NCI-H187 (cell line): Measurements from ENCODE around the gene PUM2.
"Not testable (repeated sequence)": the region's sequence is repeated elsewhere in the genome, so short reads cannot be mapped to it uniquely, and the experiment has no call there.

ENCODE experiments used
- DNase-seq, 2 experiments: peaks; one replicate each; lab custom pipeline; 2025; lab: John Stamatoyannopoulos, UW

The PUM2 gene

DNA sequence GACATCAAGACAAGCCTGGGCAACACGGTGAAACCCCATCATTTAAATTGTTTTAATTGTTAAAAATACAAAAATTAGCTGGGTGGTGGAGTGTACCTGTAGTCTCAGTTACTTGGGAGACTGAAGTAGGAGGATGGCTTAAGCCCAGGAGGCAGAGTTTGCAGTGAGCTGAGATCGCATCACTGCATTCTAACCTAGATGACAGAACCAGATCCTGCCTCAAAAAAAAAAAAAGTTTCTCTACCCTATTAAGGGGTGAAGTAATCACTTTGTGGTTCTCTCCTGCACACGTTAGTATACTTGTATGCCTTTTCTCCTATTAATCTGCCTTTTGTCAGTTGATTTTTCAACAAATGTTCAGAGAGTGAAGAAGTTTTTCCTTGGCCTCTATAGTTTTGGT lies 18.1 kb upstream of the PUM2 start:
- DNase-seq, result no peak

DNA sequence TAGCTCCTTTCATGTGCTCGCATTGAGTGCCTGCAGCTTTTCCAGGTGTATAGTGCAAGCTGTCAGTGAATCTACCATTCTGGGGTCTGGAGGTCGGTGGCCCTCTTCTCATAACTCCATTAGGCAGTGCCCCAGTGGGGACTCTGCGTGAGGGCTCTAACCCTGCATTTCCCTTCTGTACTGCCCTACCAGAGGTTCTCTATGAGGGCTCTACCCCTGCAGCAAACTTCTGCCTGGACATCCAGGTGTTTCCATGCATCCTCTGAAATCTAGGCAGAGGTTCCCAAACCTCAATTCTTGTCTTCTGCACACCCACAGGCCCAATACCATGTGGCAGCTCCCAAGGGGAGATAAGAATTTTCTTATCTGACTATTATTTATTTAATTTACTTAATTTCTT lies 17.3 kb upstream of the PUM2 start:
- DNase-seq, result not testable (repeated sequence)

DNA sequence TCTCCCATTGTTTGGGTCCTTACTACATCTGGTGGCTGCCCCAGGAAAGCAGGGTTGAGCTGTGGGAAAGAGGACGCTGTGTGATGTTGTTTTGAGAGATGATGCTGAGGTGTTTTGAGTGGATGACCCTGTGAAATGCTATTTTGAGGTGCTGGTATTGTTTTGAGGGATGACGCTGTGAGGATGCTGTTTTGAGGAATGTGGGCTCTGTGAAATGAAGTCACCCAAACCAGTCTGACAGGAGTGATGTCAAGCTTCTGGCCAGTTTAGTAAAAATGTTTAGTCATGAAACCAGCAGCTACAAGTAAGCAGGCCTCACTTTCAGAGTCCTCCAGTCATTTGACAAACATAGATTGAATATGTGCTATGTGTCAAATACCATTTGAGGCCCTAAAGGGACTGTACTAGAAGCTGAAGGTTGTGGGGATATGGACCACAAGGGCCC lies 16.1 kb upstream of the PUM2 start:
- DNase-seq, result no peak

DNA sequence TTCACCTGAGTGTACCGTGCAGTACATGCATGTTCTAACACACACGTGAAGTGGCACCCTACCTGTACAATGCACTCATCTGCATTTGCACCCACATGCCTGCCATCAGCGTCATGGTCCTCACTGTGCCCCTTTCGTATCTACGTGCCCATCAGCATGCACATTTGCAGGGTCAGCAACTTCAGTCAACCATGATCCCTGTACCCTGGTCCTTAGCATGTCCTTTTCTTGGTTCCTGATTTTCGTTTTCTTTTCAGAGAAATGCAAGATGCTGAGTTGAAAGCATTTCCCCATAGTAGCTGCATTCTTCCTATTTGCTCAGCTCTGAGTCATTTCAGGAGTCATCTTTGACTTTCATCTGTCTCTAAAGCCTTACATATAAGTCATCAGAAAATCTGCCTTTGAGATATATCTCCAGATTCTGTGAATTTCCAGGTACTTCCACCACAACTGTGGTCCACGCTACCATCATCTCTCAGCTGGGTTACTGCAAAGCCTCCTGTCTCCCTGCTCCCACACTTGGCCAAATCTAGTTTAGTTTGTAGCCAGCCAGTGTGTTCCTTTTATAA lies 14.7 kb upstream of the PUM2 start:
- DNase-seq, result no peak

DNA sequence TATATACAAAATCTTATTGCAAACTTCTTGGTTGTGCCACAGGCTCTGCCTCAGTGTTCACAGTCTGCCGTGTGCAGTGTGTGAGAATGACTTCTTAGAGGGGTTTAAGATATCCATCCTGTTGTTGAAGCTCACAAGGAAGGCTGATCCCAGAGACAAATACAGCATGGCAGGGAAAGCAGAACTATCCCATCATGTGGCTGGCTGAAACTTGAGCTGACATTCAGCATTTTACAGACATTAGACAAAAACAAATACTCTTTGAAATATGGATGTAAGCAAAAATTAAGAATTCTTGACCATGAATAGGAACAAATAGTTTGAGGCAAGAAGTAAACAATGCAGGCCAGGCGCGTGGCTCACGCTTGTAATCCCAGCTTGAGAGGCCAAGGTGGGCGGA lies 12.9 kb upstream of the PUM2 start:
- no peak for DNase-seq

DNA sequence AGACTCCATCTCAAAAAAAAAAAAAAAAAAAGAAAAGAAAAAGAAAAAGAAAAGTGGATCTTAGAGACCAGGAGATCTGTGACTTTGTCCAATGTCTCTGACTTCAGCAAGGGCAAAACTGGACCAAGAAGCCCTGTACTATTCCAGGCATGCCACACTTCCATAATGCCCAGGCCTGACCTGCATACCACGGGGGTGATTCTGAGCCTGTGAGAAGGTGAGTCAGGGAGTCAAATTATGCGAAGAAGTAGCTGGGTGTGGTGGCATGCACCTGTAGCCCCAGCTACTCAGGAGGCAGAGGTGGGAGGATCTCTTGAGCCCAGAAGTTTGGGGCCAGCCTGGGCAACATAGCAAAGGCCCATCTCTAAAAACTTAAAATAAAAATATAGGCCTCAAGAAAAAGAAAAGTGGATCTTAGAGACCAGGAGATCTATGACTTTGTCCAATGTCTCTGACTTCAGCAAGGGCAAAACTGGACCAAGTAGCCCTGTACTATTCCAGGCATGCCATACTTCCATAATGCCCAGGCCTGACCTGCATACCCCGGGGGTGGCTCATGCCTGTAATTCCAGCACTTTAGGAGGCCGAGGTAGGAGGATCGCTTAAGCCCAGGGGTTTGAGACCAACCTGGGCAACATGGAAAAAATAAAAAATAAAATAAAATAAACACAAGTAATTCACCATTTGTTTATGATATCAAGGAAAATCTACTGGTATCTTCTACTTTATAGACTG lies 12.2 kb upstream of the PUM2 start:
- DNase-seq, result no peak

DNA sequence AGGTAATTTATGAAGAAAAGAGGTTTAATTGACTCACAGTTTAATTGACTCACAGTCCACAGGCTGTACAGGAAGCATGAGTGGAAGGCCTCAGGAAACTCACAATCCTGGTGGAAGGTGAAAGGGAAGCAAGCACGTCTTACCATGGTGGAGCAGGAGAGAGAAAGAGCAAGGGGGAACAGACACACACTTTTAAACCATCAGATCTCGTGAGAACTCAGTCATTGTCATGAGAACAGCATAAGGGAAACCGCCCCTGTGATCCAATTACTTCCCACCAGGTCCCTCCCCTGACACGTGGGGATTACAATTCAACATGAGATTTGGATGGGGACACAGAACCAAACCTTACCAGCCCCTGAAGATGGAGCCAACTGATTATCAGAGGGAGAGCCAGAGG lies 11.2 kb upstream of the PUM2 start:
- no peak for DNase-seq

DNA sequence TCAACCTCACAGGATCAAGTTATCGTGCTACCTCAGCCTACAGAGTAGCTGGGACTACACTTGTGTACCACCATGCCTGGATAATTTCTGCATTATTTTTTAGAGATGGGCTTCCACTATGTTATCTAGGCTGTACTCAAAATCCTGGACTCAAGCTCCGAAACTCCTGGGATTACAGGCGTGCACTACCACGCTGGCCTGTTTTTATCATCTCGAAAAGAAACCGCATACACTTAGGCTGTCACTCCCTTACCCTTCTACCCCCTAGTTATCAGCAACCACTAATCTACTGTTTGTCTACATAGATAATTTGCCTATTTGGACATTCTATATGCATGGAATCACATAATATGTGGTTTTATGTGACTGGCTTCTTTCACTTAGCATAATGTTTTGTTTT lies 8.5 kb upstream of the PUM2 start:
- no peak for DNase-seq

DNA sequence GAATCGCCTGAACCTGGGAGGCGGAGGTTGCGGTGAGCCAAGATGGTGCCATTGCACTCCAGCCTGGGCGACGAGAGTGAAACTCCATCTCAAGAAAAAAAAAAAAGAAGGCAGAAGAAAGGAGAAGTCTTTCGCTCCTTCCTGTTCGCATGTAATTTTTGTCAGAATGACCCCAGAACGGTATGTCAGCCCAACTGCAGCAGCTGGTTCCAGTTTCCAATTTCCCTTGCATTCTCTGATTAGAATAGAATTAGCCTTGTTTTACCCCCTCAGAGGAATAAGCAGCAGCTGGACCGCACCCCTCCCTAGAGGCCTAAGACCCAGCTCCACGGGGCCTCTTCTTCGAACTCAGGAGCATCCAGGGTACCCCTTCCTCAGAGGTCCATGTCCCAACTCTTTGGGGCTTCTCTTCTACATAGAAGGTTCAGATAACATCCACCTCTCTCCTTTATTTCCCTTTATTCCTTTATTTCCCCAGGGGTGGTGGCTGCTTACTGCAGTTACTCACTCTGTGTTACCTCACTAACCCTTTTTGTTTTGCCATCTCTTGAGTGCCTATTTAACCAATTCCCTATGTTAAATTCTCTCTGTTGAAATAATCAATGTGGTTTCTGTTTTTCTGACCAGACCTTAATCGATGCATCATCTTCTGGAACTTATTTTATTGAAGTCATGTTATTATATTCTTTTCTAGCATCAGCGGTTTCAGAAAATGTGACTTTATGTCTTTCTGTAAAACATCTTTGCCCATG lies 7.2 kb upstream of the PUM2 start:
- DNase-seq, result no peak

DNA sequence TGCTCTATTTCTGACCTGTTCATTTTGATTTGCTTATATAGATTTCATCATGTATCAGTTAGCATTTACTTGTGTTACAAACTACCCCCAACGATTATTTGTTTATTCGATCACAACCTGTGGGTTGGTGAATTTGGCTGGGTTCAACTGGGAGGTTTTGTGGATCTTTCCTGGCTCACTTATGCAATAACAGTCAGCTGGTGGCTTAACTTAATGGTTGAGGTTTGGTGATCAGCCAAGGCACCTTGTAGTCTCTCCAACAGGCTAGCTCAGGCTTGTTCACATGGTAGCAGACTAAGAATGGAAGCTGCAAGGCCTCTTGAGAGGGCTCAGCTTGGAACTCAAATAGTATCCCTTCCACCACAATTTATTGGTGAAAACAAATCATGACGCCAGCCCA lies 5.4 kb upstream of the PUM2 start:
- peak in 1 of 2 experiments; percentile 4 for DNase-seq

DNA sequence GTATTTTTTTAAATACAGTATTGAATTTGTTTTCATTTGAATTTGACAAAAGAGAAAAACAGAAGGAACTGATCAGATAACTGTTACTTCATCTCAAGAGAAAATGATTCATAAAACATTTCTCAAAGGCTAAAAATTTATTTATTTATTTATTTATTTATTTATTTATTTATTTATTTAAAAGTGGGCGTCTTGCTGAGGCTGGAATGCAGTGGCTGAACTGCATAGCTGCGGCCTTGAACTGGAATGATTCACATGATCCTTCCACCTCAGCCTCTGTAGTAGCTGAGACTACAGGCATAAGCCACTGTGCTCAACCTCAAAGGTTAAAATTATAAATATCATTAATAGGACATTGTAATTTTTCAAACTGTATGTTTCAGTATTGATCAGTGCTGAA lies 4.5 kb upstream of the PUM2 start:
- no peak for DNase-seq

DNA sequence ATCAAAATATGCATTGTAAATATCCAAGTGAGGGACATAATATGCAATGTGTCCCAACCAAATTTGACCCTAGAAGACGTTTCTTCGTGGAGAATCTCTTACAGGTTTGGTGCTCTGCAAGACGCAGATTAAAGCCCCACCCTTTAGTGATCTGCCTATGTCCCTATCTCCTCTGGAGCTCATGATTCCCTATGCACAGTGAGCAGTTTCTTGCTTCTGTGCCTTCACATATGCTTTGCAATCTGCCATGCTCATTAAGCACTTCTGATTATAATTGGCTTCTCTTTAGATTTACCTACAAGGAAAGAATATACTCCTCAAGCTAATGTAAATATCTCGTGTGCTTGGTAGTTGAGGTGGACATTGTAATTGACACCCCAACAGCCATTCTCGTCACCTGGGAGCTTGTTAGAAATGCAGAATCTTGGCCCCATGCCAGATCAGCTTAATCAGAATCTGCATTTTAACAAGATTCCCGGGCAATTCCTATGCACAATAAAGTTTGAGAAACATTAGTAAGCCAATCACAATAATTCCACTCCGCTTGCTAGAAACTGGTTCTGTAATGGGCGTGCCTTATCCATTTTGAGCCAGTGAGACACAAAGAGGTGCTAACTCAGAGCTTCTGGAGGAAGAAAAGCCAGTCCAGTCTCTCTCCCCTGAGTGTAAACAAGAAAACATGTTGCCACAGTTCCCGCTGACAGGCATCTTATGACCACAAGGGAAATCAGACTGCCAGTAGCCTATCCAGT lies 2.8 kb upstream of the PUM2 start:
- DNase-seq, result peak; percentile 35 to 73

DNA sequence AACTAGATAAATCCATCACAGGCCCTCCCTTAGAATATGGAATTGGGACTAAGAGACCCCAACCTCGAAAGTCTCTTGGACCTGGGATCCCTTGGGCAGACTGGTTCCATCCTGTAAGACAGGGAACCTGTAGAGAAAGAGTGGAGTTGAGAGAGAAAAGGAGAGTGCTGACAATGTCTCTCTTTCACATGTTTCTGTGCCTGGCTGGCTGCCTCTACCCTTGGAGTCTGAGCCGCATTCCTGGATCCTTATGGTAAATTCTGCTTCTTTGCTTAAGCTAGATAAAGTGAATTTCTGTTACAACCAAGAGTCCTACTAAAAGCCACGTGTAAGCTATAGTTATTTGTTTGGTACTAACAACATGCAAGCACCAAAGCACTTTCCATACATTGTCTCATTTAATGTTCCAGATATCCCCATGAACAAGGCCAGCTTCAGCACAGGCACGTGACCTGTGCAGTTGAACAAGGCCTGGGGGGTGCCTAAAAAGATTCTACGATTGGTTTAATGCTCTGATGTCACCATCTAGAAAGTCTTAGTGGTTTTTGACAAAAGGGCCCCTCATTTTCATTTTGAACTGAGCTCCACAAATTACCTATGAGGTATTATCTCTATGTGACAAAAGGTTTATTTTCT lies 2.1 kb upstream of the PUM2 start:
- peak in 1 of 2 experiments; percentile 51 for DNase-seq

DNA sequence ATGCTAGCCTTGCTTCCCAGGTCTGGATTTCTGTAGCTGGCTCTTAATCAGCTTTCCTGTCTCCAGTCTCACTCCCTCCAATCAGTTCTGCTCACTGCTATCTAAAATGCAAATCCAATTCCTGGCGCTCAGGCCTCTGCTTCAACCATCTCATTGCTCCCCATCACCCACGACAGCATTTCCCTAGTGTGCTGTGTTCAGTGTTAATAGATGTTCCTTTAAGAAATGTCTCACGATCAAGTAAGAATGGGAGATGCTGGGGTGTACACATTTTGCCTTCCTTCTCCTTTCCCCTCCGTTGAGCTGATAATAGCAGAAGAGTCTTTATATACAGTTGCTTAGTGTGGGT lies 1.6 kb upstream of the PUM2 start:
- no peak for DNase-seq

DNA sequence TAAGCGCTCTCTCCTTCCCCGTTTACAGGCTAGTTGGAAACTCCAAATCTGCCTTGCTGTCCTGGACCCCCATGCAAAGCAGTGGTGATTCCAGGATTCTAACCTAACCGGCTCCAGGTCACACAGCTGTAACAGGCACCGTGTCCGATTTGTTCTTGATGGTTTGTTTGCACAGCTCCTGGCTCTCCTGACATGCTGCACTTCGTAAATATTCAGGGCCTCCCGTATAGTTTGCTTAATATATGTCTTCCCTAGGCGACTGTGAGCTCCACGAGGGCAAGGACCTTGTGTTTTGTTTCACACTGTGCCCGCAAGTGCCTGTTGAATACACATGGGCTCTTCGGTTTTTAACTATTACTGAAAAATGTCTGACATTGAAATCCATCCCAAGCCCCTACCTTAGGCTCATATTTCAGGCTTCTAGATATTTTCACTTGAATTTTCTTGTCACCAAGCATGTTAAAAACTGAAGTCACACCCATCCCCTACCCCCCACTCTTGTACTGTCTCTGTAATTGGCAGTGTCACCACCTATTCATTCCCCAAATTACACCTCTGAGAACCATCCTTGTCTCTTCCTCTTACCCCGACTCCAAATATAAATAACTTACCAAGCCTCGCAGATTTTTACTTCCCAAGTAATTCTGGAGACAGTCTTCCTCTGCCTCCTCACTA lies 1.0 kb upstream of the PUM2 start:
- DNase-seq, result peak; percentile 32 to 77

DNA sequence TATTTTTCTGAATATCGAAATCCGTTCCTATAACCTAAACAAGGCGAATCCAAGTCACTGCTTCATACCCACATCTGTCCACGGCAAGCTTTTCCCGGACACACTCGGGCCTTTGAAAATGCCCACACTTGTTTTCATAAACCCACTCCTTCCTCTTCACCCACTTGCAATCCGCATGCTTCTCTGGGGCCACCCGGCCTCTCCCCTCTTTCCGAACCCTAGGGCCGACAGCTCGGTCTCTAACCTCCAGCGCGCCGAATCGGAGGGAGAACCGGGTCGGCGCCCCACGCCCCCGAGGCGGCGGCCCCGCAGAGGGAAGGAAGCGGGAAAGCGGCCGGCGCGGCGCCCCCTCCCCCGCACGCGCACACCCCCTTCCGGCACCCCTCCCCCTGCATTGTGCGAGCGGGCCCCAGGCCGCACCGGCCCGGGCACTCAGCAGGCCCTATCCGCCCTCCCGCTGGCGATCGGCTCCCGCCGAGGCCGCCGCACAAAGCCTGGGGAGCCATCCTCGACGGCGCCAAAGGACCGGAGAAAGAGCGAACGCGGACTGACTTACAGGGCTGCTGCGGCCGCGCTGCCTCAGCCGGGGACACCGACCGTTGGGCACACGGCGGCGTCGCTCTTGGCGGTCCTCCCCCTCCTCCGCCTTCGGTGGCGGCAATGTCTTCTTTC lies 467 bp downstream of the PUM2 start:
- peak; percentile 41 to 55 for DNase-seq

DNA sequence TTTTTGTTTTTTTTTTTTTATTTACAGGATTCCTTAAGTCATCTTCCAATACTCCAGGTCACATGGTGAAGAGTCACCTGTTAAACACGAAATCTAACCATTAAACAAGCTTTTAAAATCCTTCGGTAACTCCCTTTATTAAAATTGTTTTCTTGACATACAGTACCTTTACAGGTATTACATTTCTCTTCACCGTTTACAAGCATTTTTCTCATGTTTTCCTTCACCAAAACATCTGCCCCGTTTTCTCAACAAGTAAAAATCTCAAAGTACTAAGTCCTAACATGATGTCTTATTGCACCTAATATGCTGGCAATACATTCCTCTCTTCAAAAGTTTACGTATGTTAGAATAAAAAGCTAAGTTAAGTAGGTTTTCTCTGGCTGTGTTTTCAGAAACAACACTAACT lies 1.1 kb downstream of the PUM2 start:
- no peak for DNase-seq

DNA sequence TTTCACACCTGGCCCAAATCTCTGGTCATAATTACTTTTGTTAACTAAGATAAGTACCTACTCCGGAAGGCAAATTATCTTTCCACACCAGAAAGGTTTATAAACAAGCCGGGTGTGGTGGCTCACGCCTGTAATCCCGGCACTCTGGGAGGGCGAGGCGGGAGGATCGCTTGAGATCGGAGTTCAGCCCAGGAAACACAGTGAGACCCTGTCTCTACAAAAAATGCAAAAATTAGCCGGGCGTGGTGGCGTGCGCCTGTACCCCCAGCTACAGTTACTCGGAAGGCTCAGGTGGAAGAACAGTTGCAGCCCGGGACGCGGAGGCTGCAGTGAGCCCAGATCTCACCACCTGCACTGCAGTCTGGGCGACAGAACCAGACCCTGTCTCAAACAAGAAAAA lies 2.1 kb downstream of the PUM2 start:
- no peak for DNase-seq

DNA sequence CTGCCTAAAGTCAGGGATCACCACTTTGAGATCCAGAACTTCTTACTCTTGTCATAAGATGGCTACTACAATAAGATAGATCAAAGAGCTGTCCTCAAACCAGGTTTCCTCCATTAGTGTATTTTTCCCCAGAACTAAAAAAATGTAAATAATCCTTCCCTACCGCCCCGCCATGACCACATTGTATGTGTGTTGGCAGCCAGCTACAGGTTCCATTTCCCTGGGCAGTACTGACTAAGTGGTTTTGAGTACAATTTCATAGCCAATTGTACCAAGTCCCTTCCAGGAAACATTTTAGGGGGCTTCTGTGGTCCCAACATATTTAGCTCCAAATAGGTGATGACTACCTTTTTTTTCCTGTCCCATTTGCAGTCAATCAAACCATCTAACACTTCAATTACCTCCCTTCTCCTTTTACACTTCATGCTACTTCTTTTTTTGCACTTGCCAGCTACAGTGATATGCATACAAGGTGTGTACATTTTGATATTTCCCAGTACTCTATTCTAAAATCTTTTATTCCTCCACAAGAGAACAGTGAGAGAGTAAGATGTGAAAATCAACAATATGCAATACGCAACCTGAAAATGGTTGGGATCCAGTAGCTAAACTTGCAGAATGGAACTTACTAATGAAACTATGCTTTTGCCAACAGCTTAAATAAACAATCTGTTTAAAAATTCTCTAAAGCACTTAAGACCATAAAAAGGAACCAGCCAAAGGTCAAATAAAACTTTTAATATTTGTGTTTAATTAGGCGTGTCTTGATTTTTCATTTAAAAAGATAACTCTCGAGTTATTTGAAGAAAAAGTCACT lies 3.9 kb downstream of the PUM2 start:
- no peak for DNase-seq

DNA sequence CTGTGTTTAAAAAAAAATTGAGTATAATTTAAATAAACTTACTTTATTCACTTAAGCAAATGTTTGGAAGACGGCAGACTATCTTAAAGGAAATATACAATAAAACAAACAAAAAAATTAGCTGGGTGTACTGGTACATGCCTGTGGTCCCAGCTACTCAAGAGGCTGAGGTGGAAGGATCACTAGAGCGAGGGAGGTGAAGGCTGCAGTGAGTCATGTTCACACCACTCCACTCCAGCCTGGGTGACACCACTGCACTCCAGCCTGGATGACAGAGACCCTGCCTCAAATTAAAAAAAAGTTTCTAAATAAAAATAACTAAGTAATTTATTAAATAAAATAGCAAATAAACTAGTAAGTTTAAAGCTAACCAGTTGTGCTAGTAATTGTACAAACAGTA lies 7.5 kb downstream of the PUM2 start:
- DNase-seq, result no peak
